H1 (cell line): ENCODE results near the gene HPCAL4. TPM values are rescaled to one million over a fixed set of nuclear protein-coding genes. Genes with fewer than 3 reads are reported as not detected.

Experiments used
- HDAC2 ChIP-seq, 2 experiments: fragments of 300-600 bp in 1 of 2; sonication (generic) in 1 of 2; IDR thresholded peaks; 2 replicates each; pipeline ENCODE4 v1.6.1; 2011 to 2012; ENCODE audit warnings: low read depth in 2 of 2, low read length in 2 of 2, mild to moderate bottlenecking in 2 of 2, moderate library complexity in 2 of 2, borderline replicate concordance in 1 of 2, inconsistent platforms in 1 of 2
- RAD21 ChIP-seq, 2 experiments: IDR thresholded peaks in 1 of 2; conservative IDR thresholded peaks in 1 of 2; 2 replicates each; pipeline ENCODE4 v1.6.1; 2011; ENCODE audit warnings: low read depth in 2 of 2, low read length in 2 of 2, improper control_type of control experiment in 1 of 2, inconsistent platforms in 1 of 2, mild to moderate bottlenecking in 1 of 2, moderate library complexity in 1 of 2
- SP4 ChIP-seq: IDR thresholded peaks from 2 replicates; pipeline ENCODE4 v1.6.1; 2012; ENCODE audit warnings: low read length, inconsistent platforms
- polyA plus RNA-seq, 7 experiments: library from polyadenylated mRNA; depleted of rRNA in 3 of 7; stranded (reverse) in 5 of 7; unstranded in 2 of 7; fragments of >200 nt in 5 of 7; fragments of 200-250 nt in 2 of 7; gene quantifications; 1 replicate in 5 of 7; 2 replicates in 1 of 7; 4 replicates in 1 of 7; pipeline versions ENCODE4 v1.2.1 to v1.2.3, GENCODE V29; 2011 to 2013; ENCODE audit warnings: missing spikeins in 2 of 7, mixed read lengths in 2 of 7
- total RNA-seq: library from RNA; stranded (reverse); fragmentation: NEBNext Ultra II Directional; extraction: Animal tissue kit (Norgen Biotek cat#: 25700); gene quantifications from 2 replicates; pipeline ENCODE4 v1.2.1, GENCODE V29; 2021

Gene HPCAL4
- total and polyA plus RNA-seq, 2 of the 8 experiments (the other 6 are each of a cell fraction or from before 2014, with no cell fraction given) = 0.54 to 0.74 TPM

- TF ChIP-seq HDAC2 (IDR thresholded peaks at IDR 0.05; ENCODE audit: borderline replicate concordance in 1 of 2, low read depth in 2 of 2, low read length in 2 of 2) (no peak), RAD21 (IDR thresholded peaks at IDR 0.05 in 1 of 2, conservative IDR thresholded peaks at IDR 0.05 in 1 of 2; ENCODE audit: low read depth in 2 of 2, low read length in 2 of 2) (no peak), SP4 (no peak)
These were observed 46.4 kb upstream of the HPCAL4 start (continued) for GRCh38 chr1:39737546-39738169.
